ENCODE results near the gene PLEKHM3.

- no peak for TF ChIP-seq CTCF (optimal IDR thresholded peaks at IDR 0.05 in 1 of 3, IDR thresholded peaks at IDR 0.05 in 1 of 3, conservative IDR thresholded peaks at IDR 0.05 in 1 of 3; ENCODE audit: extremely low read depth in 1 of 3, insufficient read depth in 2 of 3, low read length in 3 of 3)
- TF ChIP-seq EZH2 (IDR thresholded peaks at IDR 0.05; ENCODE audit: low read length), result no peak
These were observed 12.5 kb upstream of the PLEKHM3 start for GRCh38 chr2:208037564-208038487.

Measured in keratinocyte (primary cell).